HepG2 (cell line): ENCODE data around the gene STEAP1B. TPM values are rescaled to one million over a fixed set of nuclear protein-coding genes. Genes with fewer than 3 reads are reported as not detected.

Experiments used
- ATAC-seq: fragments of 200-7000 bp; cut with Tn5 transposase; 3 replicates; pipeline ENCODE4 v1.9.1; 2020; ENCODE audit warnings: mild to moderate bottlenecking, moderate library complexity
- BruUV-seq: library from RNA; stranded (reverse); fragments of 400-500 nt; replicated peaks from 2 replicates; lab custom pipeline; 2021; lab: Mats Ljungman, UMichigan
- CTCF ChIA-PET: fragments of 300-600 bp; formaldehyde crosslinking; extraction: SDS; loops from one replicate; lab custom pipeline; 2021; ENCODE audit warnings: low total read pairs, inconsistent platforms, low intra/inter-chr PET ratio; lab: Yijun Ruan, JAX
- POLR2A ChIA-PET: fragments of 350-600 bp; sonication (Branson Sonifier 250); formaldehyde crosslinking; loops from one replicate; lab custom pipeline; 2020; ENCODE audit warnings: antibody characterized with exemption, inconsistent platforms; lab: Yijun Ruan, JAX
- DNase-seq: peaks from one replicate; pipeline ENCODE4 v3.0.0-alpha.2; 2015; ENCODE audit warnings: low spot score
- FAIRE-seq: peaks from 3 replicates; lab custom pipeline; 2011; peaks lifted over from hg19 to GRCh38; lab: Jason Lieb, UNC
- H2AFZ ChIP-seq: one replicate; pipeline ENCODE4 v1.6.1; 2011; ENCODE audit warnings: low read length, inconsistent platforms
- H3K27ac ChIP-seq: fragments of 300-600 bp; 3 replicates; pipeline ENCODE4 v1.8.0; 2011; ENCODE audit warnings: mixed run types, mild to moderate bottlenecking, mixed read lengths, low read length, inconsistent platforms; ENCODE audit not compliant: insufficient read depth; ENCODE audit errors: extremely low read length
- H3K27me3 ChIP-seq, 2 experiments: fragments of 200-600 bp in 1 of 2; 2 replicates in 1 of 2; 3 replicates in 1 of 2; pipeline versions ENCODE4 v1.6.0 to v1.8.0; 2011; ENCODE audit warnings: low read length in 2 of 2, mild to moderate bottlenecking in 2 of 2, moderate library complexity in 2 of 2, inconsistent platforms in 1 of 2; ENCODE audit not compliant: insufficient read depth in 2 of 2, control insufficient read depth in 1 of 2
- H3K36me3 ChIP-seq, 2 experiments: fragments of 200-600 bp in 1 of 2; replicated peaks in 1 of 2; 2 replicates in 1 of 2; 3 replicates in 1 of 2; pipeline versions ENCODE4 v1.5.1 to v1.8.0; 2011; ENCODE audit warnings: low read length in 2 of 2, inconsistent platforms in 1 of 2; ENCODE audit not compliant: insufficient read depth in 2 of 2, control insufficient read depth in 1 of 2
- H3K4me1 ChIP-seq: 2 replicates; pipeline ENCODE4 v1.5.1; 2012; ENCODE audit warnings: low read length, inconsistent platforms; ENCODE audit not compliant: insufficient read depth
- H3K4me2 ChIP-seq: 2 replicates; pipeline ENCODE4 v1.6.0; 2011; ENCODE audit warnings: low read depth, low read length, inconsistent platforms
- H3K4me3 ChIP-seq, 3 experiments: fragments of 200-600 bp in 1 of 3; sonication (generic), shearing (Covaris generic) in 1 of 3; replicated peaks in 1 of 3; 2 replicates each; pipeline ENCODE4 v1.5.1; 2011 to 2016; ENCODE audit warnings: low read length in 3 of 3, inconsistent platforms in 2 of 3, low read depth in 2 of 3, mild to moderate bottlenecking in 2 of 3, control low read depth in 1 of 3, mixed read lengths in 1 of 3; ENCODE audit not compliant: insufficient read depth in 1 of 3
- H3K79me2 ChIP-seq: one replicate; pipeline ENCODE4 v1.6.1; 2011; ENCODE audit warnings: low read length, inconsistent platforms; ENCODE audit not compliant: insufficient read depth
- H3K9ac ChIP-seq: 2 replicates; pipeline ENCODE4 v1.6.0; 2011; ENCODE audit warnings: mild to moderate bottlenecking, low read depth, low read length, inconsistent platforms; ENCODE audit not compliant: insufficient read depth
- H3K9me3 ChIP-seq: 2 replicates; pipeline ENCODE4 v1.5.1; 2012; ENCODE audit warnings: mild to moderate bottlenecking, low read length
- H4K20me1 ChIP-seq: 2 replicates; pipeline ENCODE4 v1.6.0; 2011; ENCODE audit warnings: inconsistent platforms, mild to moderate bottlenecking, low read length, moderate library complexity; ENCODE audit not compliant: insufficient read depth
- AHR ChIP-seq: IDR thresholded peaks from 2 replicates; pipeline ENCODE4 v1.6.1; 2018; ENCODE audit warnings: missing genetic modification reagents, missing compliant biosample characterization
- ARID5B ChIP-seq: IDR thresholded peaks from 2 replicates; pipeline ENCODE4 v1.4.0; 2020; ENCODE audit warnings: mild to moderate bottlenecking, missing genetic modification reagents
- DDIT3 ChIP-seq: sonication (generic); formaldehyde crosslinking; IDR thresholded peaks from 2 replicates; pipeline ENCODE4 v1.4.0; 2020; ENCODE audit warnings: mild to moderate bottlenecking, missing genetic modification reagents
- FIP1L1 ChIP-seq: fragments of 200-400 bp; formaldehyde crosslinking; IDR thresholded peaks from 2 replicates; pipeline ENCODE4 v1.6.1; 2018; ENCODE audit warnings: low read depth, mild to moderate bottlenecking, low read length, moderate library complexity, borderline replicate concordance; ENCODE audit not compliant: insufficient read depth
- GTF2F1 ChIP-seq: fragments of 150-350 bp; IDR thresholded peaks from 2 replicates; pipeline ENCODE4 v1.6.1; 2014; ENCODE audit warnings: low read length
- KMT2A ChIP-seq: sonication (generic); formaldehyde crosslinking; IDR thresholded peaks from 2 replicates; pipeline ENCODE4 v1.4.0; 2020; ENCODE audit warnings: missing genetic modification reagents
- MXD1 ChIP-seq: sonication (generic); formaldehyde crosslinking; IDR thresholded peaks from 2 replicates; pipeline ENCODE4 v1.4.0; 2020; ENCODE audit warnings: mild to moderate bottlenecking, missing genetic modification reagents
- PHF8 ChIP-seq: sonication (generic); formaldehyde crosslinking; IDR thresholded peaks from 2 replicates; pipeline ENCODE4 v1.5.0; 2020; ENCODE audit warnings: missing genetic modification reagents
- SNAPC2 ChIP-seq: sonication (generic); formaldehyde crosslinking; IDR thresholded peaks from 2 replicates; pipeline ENCODE4 v1.8.1; 2022; ENCODE audit warnings: mild to moderate bottlenecking, missing genetic modification reagents
- STAT5B ChIP-seq: sonication (generic); formaldehyde crosslinking; IDR thresholded peaks from 2 replicates; pipeline ENCODE4 v1.4.0; 2020; ENCODE audit warnings: missing genetic modification reagents
- XBP1 ChIP-seq: sonication (generic); formaldehyde crosslinking; IDR thresholded peaks from 2 replicates; pipeline ENCODE4 v1.5.0; 2020; ENCODE audit warnings: missing genetic modification reagents
- ZBTB3 ChIP-seq: sonication (generic); formaldehyde crosslinking; IDR thresholded peaks from 2 replicates; pipeline ENCODE4 v1.4.0; 2020; ENCODE audit warnings: low read depth, mild to moderate bottlenecking, moderate library complexity, missing genetic modification reagents, borderline replicate concordance
- ZNF232 ChIP-seq: sonication (generic); formaldehyde crosslinking; IDR thresholded peaks from 2 replicates; pipeline ENCODE4 v1.4.0; 2020; ENCODE audit warnings: missing genetic modification reagents, borderline replicate concordance
- ZNF691 ChIP-seq: sonication (generic); formaldehyde crosslinking; IDR thresholded peaks from 2 replicates; pipeline ENCODE4 v1.4.0; 2020; ENCODE audit warnings: missing genetic modification reagents, low read depth, mild to moderate bottlenecking, borderline replicate concordance
- ZNF790 ChIP-seq: sonication (generic); formaldehyde crosslinking; IDR thresholded peaks from 2 replicates; pipeline ENCODE4 v1.8.0; 2022; ENCODE audit warnings: missing genetic modification reagents, mild to moderate bottlenecking, borderline replicate concordance
- WGBS: methylation state at CpG from one replicate; pipeline ENCODE4 v1.1.6; 2017; ENCODE audit warnings: low lambda C conversion rate; 5-methylcytosine and 5-hydroxymethylcytosine counted together
- in situ Hi-C: cut with HindIII; loops from 2 replicates; pipeline ENCODE4 v1.10.0; 2017; ENCODE audit warnings: low pct_unique_long_range_greater_than_20kb; ENCODE audit not compliant: extremely low pct_ligation_motif_present
- intact Hi-C: fragments of 100-400 bp; cut with micrococcal nuclease; formaldehyde crosslinking; loops from one replicate; pipeline ENCODE4 v1.10.0; 2022; ENCODE audit not compliant: unreplicated experiment
- polyA plus RNA-seq, 8 experiments: library from polyadenylated mRNA; depleted of rRNA in 3 of 8; stranded (reverse) in 7 of 8; unstranded in 1 of 8; fragments of >200 nt; fragmentation: Illumina TruSeq in 4 of 8; extraction: Trizol in 4 of 8; gene quantifications; 2 replicates each; pipeline versions ENCODE4 v1.2.1 to v1.2.3, GENCODE V29; 2011 to 2016; ENCODE audit warnings: low read depth in 4 of 8, missing spikeins in 1 of 8, mixed read lengths in 1 of 8; ENCODE audit not compliant: insufficient read depth in 1 of 8
- total RNA-seq, 5 experiments: library from RNA; depleted of rRNA; stranded (reverse); fragments of >200 nt; fragmentation: Illumina TruSeq; extraction: Trizol; gene quantifications; 2 replicates each; pipeline ENCODE4 v1.2.3, GENCODE V29; 2016; ENCODE audit warnings: low read depth in 1 of 5

Gene STEAP1B
- total and polyA plus RNA-seq, 2 of the 13 experiments (the other 11 are each of a cell fraction or from before 2014, with no cell fraction given) = not detected

GRCh38 chr7:22387583-22387982, 112.4 kb downstream of the STEAP1B start:
- no peaks in the 10 kb centered on the region for H3K36me3 ChIP-seq
- ATAC-seq (no peak), FAIRE-seq (no peak), DNase-seq (no peak)
- no peaks in the 10 kb centered on the region for H3K9me3 ChIP-seq
- no peaks in the 10 kb centered on the region for H4K20me1 ChIP-seq
- 39% methylated on average over 4 of the region's 4 CpGs for WGBS
- H2AFZ ChIP-seq = no peak overlapping the region
- no peak overlapping the region for H3K9ac ChIP-seq
- in situ Hi-C loops (no loop called here), intact Hi-C loops (no loop called here)
- no peak overlapping the region for H3K4me2 ChIP-seq
- H3K4me1 ChIP-seq = peaks cover 37% of the 10 kb centered on the region
- no peaks in the 10 kb centered on the region for H3K27me3 ChIP-seq
- CTCF ChIA-PET = no interaction called here
- TF ChIP-seq GTF2F1 = no peak
- TF ChIP-seq DDIT3 (CRISPR knock-in tag) = no peak
- no peak for TF ChIP-seq XBP1 (CRISPR knock-in tag)
- TF ChIP-seq MXD1 (CRISPR knock-in tag) = no peak
- no peak for TF ChIP-seq SNAPC2 (CRISPR knock-in tag)
- no peak for TF ChIP-seq AHR (CRISPR knock-in tag)
- TF ChIP-seq ZBTB3 = no peak
- POLR2A ChIA-PET = no interaction called here
- BruUV-seq = no TSS peak
- H3K4me3 ChIP-seq = no peak overlapping the region
- no peaks in the 10 kb centered on the region for H3K79me2 ChIP-seq
- no peak overlapping the region for H3K27ac ChIP-seq

GRCh38 chr7:22386865-22387264, 113.1 kb downstream of the STEAP1B start:
- no peaks in the 10 kb centered on the region for H4K20me1 ChIP-seq
- POLR2A ChIA-PET = no interaction called here
- H2AFZ ChIP-seq = no peak overlapping the region
- no peaks in the 10 kb centered on the region for H3K9me3 ChIP-seq
- H3K9ac ChIP-seq = no peak overlapping the region
- no peak for ATAC-seq
- H3K36me3 ChIP-seq = no peaks in the 10 kb centered on the region
- BruUV-seq = no TSS peak
- DNase-seq = no peak
- H3K27ac ChIP-seq = no peak overlapping the region
- no peak overlapping the region for H3K4me3 ChIP-seq
- CTCF ChIA-PET = no interaction called here
- peaks cover 39% of the 10 kb centered on the region for H3K4me1 ChIP-seq
- FAIRE-seq = no peak
- no peaks in the 10 kb centered on the region for H3K79me2 ChIP-seq
- intact Hi-C loops (no loop called here), in situ Hi-C loops (no loop called here)
- H3K27me3 ChIP-seq = no peaks in the 10 kb centered on the region
- WGBS = 53% methylated on average over 1 of the region's 1 CpG
- H3K4me2 ChIP-seq = no peak overlapping the region
- TF ChIP-seq ZNF691 (no peak), KMT2A (CRISPR knock-in tag) (no peak), ZNF790 (CRISPR knock-in tag) (no peak), FIP1L1 (no peak), ZNF232 (CRISPR knock-in tag) (no peak), STAT5B (CRISPR knock-in tag) (no peak), PHF8 (CRISPR knock-in tag) (no peak), ARID5B (CRISPR knock-in tag) (no peak)
